HUES64 (cell line): ENCODE results near the gene COL23A1.
"Not testable (repeated sequence)": the region's sequence is repeated elsewhere in the genome, so short reads cannot be mapped to it uniquely, and the experiment has no call there.

ENCODE experiments used
- H3K27ac ChIP-seq: 2 replicates; pipeline ENCODE4 v1.7.0; 2013; ENCODE audit warnings: low read depth, low read length, inconsistent platforms
- H3K27me3 ChIP-seq: 2 replicates; pipeline ENCODE4 v1.6.1; 2013; ENCODE audit warnings: mild to moderate bottlenecking, low read length; ENCODE audit not compliant: insufficient read depth
- H3K36me3 ChIP-seq: 2 replicates; pipeline ENCODE4 v1.6.1; 2013; ENCODE audit warnings: mild to moderate bottlenecking, low read length; ENCODE audit not compliant: insufficient read depth
- H3K4me1 ChIP-seq: 2 replicates; pipeline ENCODE4 v1.6.1; 2013; ENCODE audit warnings: mild to moderate bottlenecking, low read length, moderate library complexity; ENCODE audit not compliant: insufficient read depth
- H3K4me3 ChIP-seq: 2 replicates; pipeline ENCODE4 v1.5.1; 2013; ENCODE audit warnings: mild to moderate bottlenecking, low read length, moderate library complexity
- H3K9ac ChIP-seq: 2 replicates; pipeline ENCODE4 v1.6.1; 2013; ENCODE audit warnings: mild to moderate bottlenecking, low read depth, low read length
- H3K9me3 ChIP-seq: 2 replicates; pipeline ENCODE4 v1.6.1; 2013; ENCODE audit warnings: low read depth, low read length; ENCODE audit not compliant: insufficient read depth
- WGBS: fragments of 150-250, 120-280 bp; methylation state at CpG from one replicate; pipeline ENCODE4 v1.1.7; 2013; ENCODE audit warnings: missing lambda C conversion rate; 5-methylcytosine and 5-hydroxymethylcytosine counted together

The COL23A1 gene

GRCh38 chr5:178253632-178254031, 336.6 kb downstream of the COL23A1 start:
- H3K27me3 ChIP-seq, H3K4me3 ChIP-seq, H3K9me3 ChIP-seq, H3K4me1 ChIP-seq, H3K27ac ChIP-seq, H3K36me3 ChIP-seq, H3K9ac ChIP-seq: not testable (repeated sequence)
- 88% methylated on average over 17 of the region's 18 CpGs for WGBS

- no peaks in the 10 kb centered on the region for H3K36me3 ChIP-seq
- no peaks in the 10 kb centered on the region for H3K27me3 ChIP-seq
- no peak overlapping the region for H3K9ac ChIP-seq
- H3K27ac ChIP-seq, result no peak overlapping the region
- H3K9me3 ChIP-seq, result no peaks in the 10 kb centered on the region
- no peaks in the 10 kb centered on the region for H3K4me1 ChIP-seq
- H3K4me3 ChIP-seq, result no peak overlapping the region
- WGBS, result 83% methylated on average over 8 of the region's 8 CpGs
Observed at GRCh38 chr5:178252258-178252657, 337.9 kb downstream of the COL23A1 start.

GRCh38 chr5:178250263-178250662, 339.9 kb downstream of the COL23A1 start:
- no peaks in the 10 kb centered on the region for H3K27me3 ChIP-seq
- WGBS, result 88% methylated on average over 6 of the region's 6 CpGs
- no peaks in the 10 kb centered on the region for H3K4me1 ChIP-seq
- H3K27ac ChIP-seq, result no peak overlapping the region
- no peak overlapping the region for H3K9ac ChIP-seq
- H3K9me3 ChIP-seq, result no peaks in the 10 kb centered on the region
- no peaks in the 10 kb centered on the region for H3K36me3 ChIP-seq
- H3K4me3 ChIP-seq, result no peak overlapping the region

GRCh38 chr5:178249191-178249989, 340.8 kb downstream of the COL23A1 start:
- WGBS, result 94% methylated on average over 12 of the region's 13 CpGs
- Histone ChIP-seq H3K27me3 (no peaks in the 10 kb centered on the region), H3K36me3 (no peaks in the 10 kb centered on the region), H3K27ac (no peak overlapping the region), H3K9ac (no peak overlapping the region), H3K9me3 (no peaks in the 10 kb centered on the region), H3K4me1 (no peaks in the 10 kb centered on the region), H3K4me3 (no peak overlapping the region)

GRCh38 chr5:178248750-178249149, 341.4 kb downstream of the COL23A1 start:
- WGBS, result 95% methylated on average over 18 of the region's 18 CpGs
- H3K27ac ChIP-seq, result no peak overlapping the region
- H3K4me3 ChIP-seq, result no peak overlapping the region
- H3K9me3 ChIP-seq, result no peaks in the 10 kb centered on the region
- H3K36me3 ChIP-seq, result no peaks in the 10 kb centered on the region
- no peaks in the 10 kb centered on the region for H3K4me1 ChIP-seq
- no peaks in the 10 kb centered on the region for H3K27me3 ChIP-seq
- H3K9ac ChIP-seq, result no peak overlapping the region

- no peak overlapping the region for H3K27ac ChIP-seq
- no peaks in the 10 kb centered on the region for H3K4me1 ChIP-seq
Observed at GRCh38 chr5:178247481-178248456, 342.4 kb downstream of the COL23A1 start.

GRCh38 chr5:178246624-178247279, 343.4 kb downstream of the COL23A1 start:
- H3K9ac ChIP-seq, result no peak overlapping the region
- H3K9me3 ChIP-seq, result no peaks in the 10 kb centered on the region
- WGBS, result 91% methylated on average over 15 of the region's 15 CpGs
- H3K27ac ChIP-seq, result no peak overlapping the region
- H3K4me1 ChIP-seq, result no peaks in the 10 kb centered on the region
- H3K4me3 ChIP-seq, result no peak overlapping the region
- no peaks in the 10 kb centered on the region for H3K27me3 ChIP-seq
- H3K36me3 ChIP-seq, result no peaks in the 10 kb centered on the region

More at GRCh38 chr5:178247481-178248456, 342.4 kb downstream of the COL23A1 start:
- Histone ChIP-seq H3K36me3 (no peaks in the 10 kb centered on the region), H3K9ac (no peak overlapping the region), H3K4me3 (no peak overlapping the region), H3K9me3 (no peaks in the 10 kb centered on the region), H3K27me3 (no peaks in the 10 kb centered on the region)
- WGBS, result 82% methylated on average over 24 of the region's 24 CpGs

- H3K4me1 ChIP-seq, result no peaks in the 10 kb centered on the region
- no peak overlapping the region for H3K9ac ChIP-seq
- no peak overlapping the region for H3K27ac ChIP-seq
- no peaks in the 10 kb centered on the region for H3K27me3 ChIP-seq
- H3K4me3 ChIP-seq, result no peak overlapping the region
- H3K9me3 ChIP-seq, result no peaks in the 10 kb centered on the region
- no peaks in the 10 kb centered on the region for H3K36me3 ChIP-seq
- 90% methylated on average over 2 of the region's 2 CpGs for WGBS
Observed at GRCh38 chr5:178245389-178245788, 344.8 kb downstream of the COL23A1 start.

- H3K4me1 ChIP-seq, result no peaks in the 10 kb centered on the region
- H3K27ac ChIP-seq, result no peak overlapping the region
- H3K4me3 ChIP-seq, result no peak overlapping the region
- H3K9me3 ChIP-seq, result no peaks in the 10 kb centered on the region
- H3K36me3 ChIP-seq, result no peaks in the 10 kb centered on the region
- 77% methylated on average over 2 of the region's 2 CpGs for WGBS
- H3K27me3 ChIP-seq, result no peaks in the 10 kb centered on the region
- no peak overlapping the region for H3K9ac ChIP-seq
Observed at GRCh38 chr5:178244576-178244975, 345.6 kb downstream of the COL23A1 start.

- Histone ChIP-seq H3K9me3 (no peaks in the 10 kb centered on the region), H3K9ac (no peak overlapping the region), H3K27ac (no peak overlapping the region), H3K4me3 (no peak overlapping the region), H3K27me3 (no peaks in the 10 kb centered on the region), H3K36me3 (no peaks in the 10 kb centered on the region), H3K4me1 (no peaks in the 10 kb centered on the region)
- WGBS, result 90% methylated on average over 10 of the region's 10 CpGs
Observed at GRCh38 chr5:178242416-178242815, 347.8 kb downstream of the COL23A1 start.
